Effector memory CD4-positive, alpha-beta T cell (primary cell): ENCODE measurements around the gene MARF1.
A peak's percentile ranks its signal among the peaks of the same experiment; 100 is the strongest.

Experiments
- DNase-seq, 3 donors: peaks; one replicate each; pipeline ENCODE4 v3.0.0-alpha.2; 2020
- H3K27ac ChIP-seq: 2 replicates; pipeline ENCODE4 v1.7.0; 2013; ENCODE audit warnings: mild to moderate bottlenecking, low read length, moderate library complexity; ENCODE audit not compliant: insufficient read depth, poor library complexity, severe bottlenecking
- H3K27me3 ChIP-seq: replicated peaks from 2 replicates; pipeline ENCODE4 v1.7.0; 2013; ENCODE audit warnings: mild to moderate bottlenecking, low read length; ENCODE audit not compliant: insufficient read depth, control insufficient read depth, poor library complexity, severe bottlenecking
- H3K36me3 ChIP-seq: 2 replicates; pipeline ENCODE4 v1.7.0; 2013; ENCODE audit warnings: mild to moderate bottlenecking, low read length, moderate library complexity; ENCODE audit not compliant: control insufficient read depth, insufficient read depth
- H3K4me1 ChIP-seq: 2 replicates; pipeline ENCODE4 v1.7.0; 2013; ENCODE audit warnings: low read length, mild to moderate bottlenecking; ENCODE audit not compliant: control insufficient read depth, insufficient read depth, poor library complexity, severe bottlenecking
- H3K4me3 ChIP-seq: 2 replicates; pipeline ENCODE4 v1.7.0; 2013; ENCODE audit warnings: low read length, low read depth, mild to moderate bottlenecking; ENCODE audit not compliant: insufficient read depth, poor library complexity, severe bottlenecking
- H3K9me3 ChIP-seq: 2 replicates; pipeline ENCODE4 v1.7.0; 2013; ENCODE audit warnings: mild to moderate bottlenecking, low read length, moderate library complexity; ENCODE audit not compliant: control insufficient read depth

MARF1 gene

DNA sequence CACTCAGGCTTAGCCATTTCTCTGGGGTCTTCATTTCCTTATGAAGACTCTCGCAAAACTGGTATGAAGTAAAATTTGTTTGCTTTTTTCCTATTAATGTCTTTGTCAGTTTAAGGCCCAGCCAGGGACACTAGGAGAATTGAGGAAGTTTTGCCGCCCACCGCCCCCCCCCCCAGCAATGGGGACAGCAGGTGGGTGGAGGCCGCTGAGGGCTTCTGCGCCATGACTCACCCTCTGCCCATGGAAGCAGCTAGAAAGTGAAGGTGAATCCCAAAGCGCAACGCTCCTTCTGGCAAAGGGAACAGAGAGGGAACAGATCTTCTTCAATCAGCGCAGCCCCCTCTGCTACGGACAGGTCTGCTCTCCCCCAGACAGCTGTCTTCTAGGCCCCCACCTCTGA, 49.7 kb downstream of the MARF1 start:
- DNase-seq, result no peak
- no peaks in the 10 kb centered on the region for H3K9me3 ChIP-seq
- peaks cover 41% of the 10 kb centered on the region for H3K36me3 ChIP-seq
- H3K4me1 ChIP-seq, result peaks cover 10% of the 10 kb centered on the region
- no peaks in the 10 kb centered on the region for H3K27me3 ChIP-seq
- no peak overlapping the region for H3K4me3 ChIP-seq
- H3K27ac ChIP-seq, result no peak overlapping the region

DNA sequence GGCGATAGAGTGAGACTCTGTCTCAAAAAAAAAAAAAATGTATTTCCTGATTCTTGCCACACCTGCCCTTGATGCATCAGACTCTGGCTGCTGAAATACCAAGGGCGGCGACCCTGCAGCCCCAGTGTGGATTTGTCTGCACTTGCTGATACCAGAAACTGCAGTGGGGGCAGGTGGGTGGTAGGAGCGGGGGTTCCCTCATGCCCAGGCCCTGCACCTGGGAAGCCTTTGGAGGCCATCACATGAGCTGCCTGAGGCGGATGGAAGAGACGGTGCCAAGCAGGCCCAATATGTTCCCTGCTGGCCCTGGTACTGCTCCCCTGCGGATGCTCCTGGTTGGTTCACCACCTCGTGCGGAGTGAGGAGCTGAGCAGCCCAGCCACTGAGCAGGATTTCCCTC, 50.6 kb downstream of the MARF1 start:
- Histone ChIP-seq H3K4me1 (peaks cover 10% of the 10 kb centered on the region), H3K36me3 (peaks cover 32% of the 10 kb centered on the region), H3K27me3 (no peaks in the 10 kb centered on the region), H3K27ac (peak overlapping the region; percentile 48), H3K4me3 (no peak overlapping the region), H3K9me3 (no peaks in the 10 kb centered on the region)
- peak in 1 of 3 donors; percentile 16 for DNase-seq

DNA sequence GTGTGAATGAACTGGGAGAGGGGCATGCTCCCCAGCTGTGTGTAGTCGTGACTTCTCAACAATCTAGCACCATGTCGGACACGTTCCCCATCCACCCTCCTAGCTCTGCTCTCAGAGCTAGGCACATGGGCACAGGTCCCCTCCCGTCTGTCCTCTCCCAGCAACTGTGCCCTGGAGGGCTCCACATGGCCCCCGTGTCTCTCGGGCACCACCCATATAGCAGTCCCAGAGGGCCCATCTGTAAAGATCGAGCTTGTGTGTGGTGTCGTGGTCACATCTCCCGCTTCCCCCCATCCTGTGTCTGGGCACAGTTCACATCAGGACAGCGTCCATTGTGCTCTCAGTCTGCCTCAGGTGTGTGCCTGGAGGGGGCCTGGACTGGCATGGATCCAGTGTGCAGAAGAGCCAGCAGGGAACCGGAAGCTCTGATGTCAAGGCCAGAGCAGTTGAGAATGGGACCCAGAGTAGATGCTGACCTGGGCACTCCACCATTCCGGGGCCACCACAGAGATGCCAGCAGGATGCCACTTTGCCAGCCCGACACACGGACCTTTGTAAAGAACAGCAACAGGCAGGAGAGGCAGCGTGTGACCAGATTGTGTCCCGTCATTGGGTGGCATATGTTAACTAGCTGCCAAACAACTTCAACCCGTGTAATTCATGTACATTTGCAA, 55.7 kb downstream of the MARF1 start:
- no peaks in the 10 kb centered on the region for H3K9me3 ChIP-seq
- H3K4me1 ChIP-seq, result peaks cover 9% of the 10 kb centered on the region
- no peak overlapping the region for H3K27ac ChIP-seq
- no peak for DNase-seq
- no peaks in the 10 kb centered on the region for H3K36me3 ChIP-seq
- no peaks in the 10 kb centered on the region for H3K27me3 ChIP-seq
- H3K4me3 ChIP-seq, result no peak overlapping the region

DNA sequence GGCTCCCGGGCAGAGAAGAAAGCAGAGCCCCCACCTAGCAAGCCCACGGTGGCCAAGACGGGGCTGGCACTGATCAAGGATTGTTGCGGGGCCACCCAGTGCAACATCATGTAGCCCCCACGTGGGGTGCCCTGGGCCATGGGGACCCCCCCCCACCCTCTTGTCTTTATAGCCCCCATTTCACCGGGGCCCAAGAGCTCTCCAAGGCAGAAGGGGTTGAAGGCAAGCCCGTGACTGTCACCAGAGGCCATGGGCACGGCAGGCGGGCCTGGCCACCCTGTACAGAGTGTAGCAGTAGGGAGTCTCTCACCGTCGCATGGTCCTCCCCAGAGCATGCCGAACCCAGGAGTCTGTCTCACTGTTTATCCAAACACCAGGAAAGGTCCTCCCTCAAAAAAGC, 56.2 kb downstream of the MARF1 start:
- no peaks in the 10 kb centered on the region for H3K27me3 ChIP-seq
- H3K4me3 ChIP-seq, result no peak overlapping the region
- no peak for DNase-seq
- no peaks in the 10 kb centered on the region for H3K9me3 ChIP-seq
- peaks cover 5% of the 10 kb centered on the region for H3K4me1 ChIP-seq
- no peaks in the 10 kb centered on the region for H3K36me3 ChIP-seq
- H3K27ac ChIP-seq, result no peak overlapping the region

DNA sequence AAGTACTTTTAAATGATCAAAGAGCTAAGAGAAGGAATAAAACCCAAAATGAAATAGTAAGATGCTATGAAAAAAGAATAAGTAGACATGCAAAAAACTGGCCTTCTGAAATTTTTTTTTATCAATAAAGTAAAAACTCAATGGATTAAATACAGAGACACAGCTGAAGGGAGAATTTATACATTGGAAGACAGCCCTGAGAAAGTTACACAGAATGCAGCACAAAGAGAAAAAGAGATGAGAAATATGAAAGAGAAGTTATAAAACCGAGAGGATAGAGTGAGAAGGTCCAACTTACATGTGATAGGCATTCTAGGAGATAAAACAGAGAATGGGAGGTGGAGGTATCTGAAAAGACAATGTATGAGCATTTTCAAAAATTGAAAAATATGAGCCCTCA, 57.0 kb downstream of the MARF1 start:
- no peak for DNase-seq
- Histone ChIP-seq H3K27me3 (no peaks in the 10 kb centered on the region), H3K36me3 (no peaks in the 10 kb centered on the region), H3K4me3 (no peak overlapping the region), H3K4me1 (peaks cover 5% of the 10 kb centered on the region), H3K27ac (no peak overlapping the region), H3K9me3 (no peaks in the 10 kb centered on the region)

DNA sequence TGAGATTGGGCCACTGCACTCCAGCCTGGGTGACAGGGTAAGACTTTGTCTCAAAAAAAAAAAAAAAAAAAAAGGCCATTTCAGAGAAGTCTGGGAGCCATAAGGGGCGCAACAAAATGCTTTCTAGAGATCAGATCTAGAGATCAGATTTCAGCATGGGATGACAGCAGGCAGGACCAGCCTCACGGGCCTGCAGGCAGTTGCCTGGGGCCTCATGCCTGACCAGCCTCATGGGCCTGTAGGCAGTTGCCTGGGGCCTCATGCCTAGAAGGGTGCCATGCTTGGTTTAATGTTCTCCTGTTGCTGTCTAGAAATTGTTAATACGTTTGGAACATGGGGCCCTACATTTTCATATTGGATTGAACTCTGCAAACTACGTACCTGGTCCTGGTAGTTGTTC, 59.4 kb downstream of the MARF1 start:
- no peaks in the 10 kb centered on the region for H3K9me3 ChIP-seq

DNA sequence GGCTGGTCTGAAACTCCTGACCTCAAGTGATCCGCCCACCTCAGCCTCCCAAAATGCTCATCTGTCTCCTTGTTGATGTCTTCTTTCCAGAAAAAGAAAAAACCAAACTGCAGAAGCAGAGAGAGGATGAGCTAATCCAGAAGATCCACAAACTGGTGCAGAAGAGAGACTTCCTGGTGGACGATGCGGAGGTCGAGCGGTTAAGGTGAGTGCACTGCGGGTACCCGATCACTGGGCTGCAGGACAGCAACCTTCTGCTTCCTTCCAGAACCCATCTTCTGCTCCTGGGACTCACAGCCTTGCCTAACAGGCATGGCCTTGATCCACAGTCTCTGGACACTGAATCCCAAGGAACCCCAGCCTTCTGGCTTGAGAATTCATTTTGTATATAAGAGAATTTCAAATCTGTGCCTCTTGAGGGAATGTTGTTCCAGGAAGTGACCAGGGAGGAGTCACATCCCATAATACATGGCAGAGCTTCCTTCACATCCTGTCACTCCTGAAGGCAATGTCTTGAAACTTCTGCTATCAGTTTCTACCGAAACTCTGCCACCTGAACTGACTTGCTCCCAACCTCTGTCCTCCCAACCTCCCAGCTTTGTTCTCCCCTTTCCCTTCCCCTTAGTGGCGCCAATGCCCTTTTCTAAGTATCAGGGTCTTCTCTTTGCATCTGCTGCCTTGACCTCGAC, 61.7 kb downstream of the MARF1 start:
- H3K9me3 ChIP-seq, result no peaks in the 10 kb centered on the region
- H3K27ac ChIP-seq, result no peak overlapping the region
- H3K4me1 ChIP-seq, result no peaks in the 10 kb centered on the region
- no peak for DNase-seq
- no peaks in the 10 kb centered on the region for H3K36me3 ChIP-seq
- no peak overlapping the region for H3K4me3 ChIP-seq
- H3K27me3 ChIP-seq, result no peaks in the 10 kb centered on the region

More for the DNA sequence above, 59.4 kb downstream of the MARF1 start:
- Histone ChIP-seq H3K4me1 (no peaks in the 10 kb centered on the region), H3K4me3 (no peak overlapping the region), H3K27ac (no peak overlapping the region), H3K36me3 (no peaks in the 10 kb centered on the region), H3K27me3 (no peaks in the 10 kb centered on the region)
- no peak for DNase-seq

DNA sequence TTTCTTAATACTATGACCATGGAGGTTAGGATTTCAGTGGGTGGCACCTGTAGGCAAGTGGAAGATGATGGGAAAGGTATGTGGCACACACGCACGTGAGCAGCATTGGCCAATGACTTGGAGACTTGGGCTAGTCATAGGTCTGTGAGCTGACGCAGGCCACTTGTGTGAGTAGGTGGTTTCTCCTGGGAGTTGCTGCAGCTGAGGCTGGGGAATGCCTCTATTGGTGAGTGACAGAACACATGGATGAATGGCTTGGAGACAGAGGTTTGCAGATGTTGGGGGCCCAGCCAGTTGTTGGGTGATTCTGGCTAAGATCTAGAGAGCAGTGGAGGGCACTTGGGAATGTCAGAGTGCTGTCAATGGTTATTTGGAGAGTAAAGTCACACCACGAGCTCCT, 64.1 kb downstream of the MARF1 start:
- H3K4me3 ChIP-seq, result no peak overlapping the region
- no peaks in the 10 kb centered on the region for H3K4me1 ChIP-seq

DNA sequence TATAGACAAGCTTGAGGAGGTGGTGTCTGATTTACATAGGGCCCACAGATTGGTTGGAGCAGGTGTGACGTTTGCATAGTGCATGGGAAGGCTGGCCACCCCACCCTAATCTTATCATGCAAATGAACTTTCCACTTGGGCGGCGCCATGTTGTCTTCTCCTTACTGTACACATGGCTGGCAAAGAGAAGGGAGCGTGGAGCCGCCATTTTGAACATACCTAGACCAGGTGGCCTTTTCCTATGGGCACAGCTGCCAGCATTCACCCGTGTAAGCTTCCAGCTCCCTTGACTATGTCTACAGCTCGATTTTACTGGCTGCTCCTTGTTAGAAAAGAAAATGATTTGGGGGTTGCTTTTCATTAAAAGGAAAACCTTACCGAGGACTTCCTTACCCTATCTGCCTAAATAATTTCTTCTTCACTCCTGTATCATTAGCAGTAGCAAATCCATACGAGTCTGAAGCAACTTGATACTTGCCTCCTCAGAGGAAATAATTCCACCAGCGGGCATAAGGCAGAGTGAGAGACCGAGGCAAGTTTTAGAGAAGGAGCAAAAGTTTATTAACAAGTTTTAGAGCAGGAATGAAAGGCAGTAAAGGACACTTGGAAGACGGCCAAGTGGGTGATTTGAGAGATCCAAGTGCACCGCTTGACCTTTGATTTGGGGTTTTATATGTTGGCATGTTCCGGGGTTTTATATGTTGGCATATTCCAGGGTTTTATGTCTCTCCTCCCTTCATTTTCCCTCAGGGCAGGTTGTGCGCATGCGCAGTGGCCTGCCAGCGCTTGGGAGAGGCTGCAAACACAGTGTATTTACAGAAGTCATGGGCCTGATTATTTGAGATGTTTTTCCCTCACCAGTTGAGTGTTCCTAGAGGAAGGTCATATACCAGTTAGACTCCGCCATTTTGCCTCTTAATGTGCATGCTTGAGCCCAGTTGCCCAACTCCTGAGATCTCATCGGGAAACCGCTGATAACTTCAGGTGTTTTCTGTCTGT, 65.7 kb downstream of the MARF1 start:
- Histone ChIP-seq H3K9me3 (no peaks in the 10 kb centered on the region), H3K4me3 (no peak overlapping the region), H3K36me3 (no peaks in the 10 kb centered on the region), H3K27ac (no peak overlapping the region), H3K27me3 (no peaks in the 10 kb centered on the region), H3K4me1 (no peaks in the 10 kb centered on the region)
- DNase-seq, result no peak

More for the DNA sequence above, 64.1 kb downstream of the MARF1 start:
- H3K9me3 ChIP-seq, result no peaks in the 10 kb centered on the region
- H3K36me3 ChIP-seq, result no peaks in the 10 kb centered on the region
- DNase-seq, result no peak
- H3K27ac ChIP-seq, result no peak overlapping the region
- no peaks in the 10 kb centered on the region for H3K27me3 ChIP-seq
